Ovary (tissue), 3 donors: ENCODE measurements around the gene ZHX3.

Source experiments
- CTCF ChIP-seq, 3 donors: fragments of 450-650 bp in 2 of 3; fragments of 200-600 bp in 1 of 3; IDR thresholded peaks; one replicate each; pipeline versions ENCODE4 v1.5.1 to v1.8.0; 2016 to 2022; ENCODE audit warnings: antibody characterized with exemption in 3 of 3, mild to moderate bottlenecking in 1 of 3
- EP300 ChIP-seq: sonication (generic); formaldehyde crosslinking; IDR thresholded peaks from one replicate; pipeline ENCODE4 v1.6.1; 2017; ENCODE audit warnings: antibody characterized with exemption
- POLR2A ChIP-seq: fragments of 450-650 bp; IDR thresholded peaks from one replicate; pipeline ENCODE4 v1.6.1; 2017; ENCODE audit warnings: antibody characterized with exemption, mild to moderate bottlenecking, moderate library complexity
- donor health status: DM: no; HTN: no; CAD: no.

- TF ChIP-seq CTCF (IDR thresholded peaks at IDR 0.05) (no peak), POLR2A (no peak), EP300 (no peak)
These were observed 10.5 kb downstream of the ZHX3 start for GRCh38 chr20:41307021-41307420.
